HUES48 (cell line): ENCODE results near the gene LRRC14B.

ENCODE experiments used
- H3K27ac ChIP-seq: one replicate; pipeline ENCODE4 v1.7.0; 2013; ENCODE audit warnings: low read depth, low read length, inconsistent platforms
- H3K27me3 ChIP-seq: 2 replicates; pipeline ENCODE4 v1.6.1; 2013; ENCODE audit warnings: mild to moderate bottlenecking, low read length; ENCODE audit not compliant: control insufficient read depth, insufficient read depth
- H3K36me3 ChIP-seq: 2 replicates; pipeline ENCODE4 v1.6.1; 2013; ENCODE audit warnings: low read length; ENCODE audit not compliant: control insufficient read depth, insufficient read depth
- H3K4me1 ChIP-seq: 2 replicates; pipeline ENCODE4 v1.6.1; 2013; ENCODE audit warnings: mild to moderate bottlenecking, low read length; ENCODE audit not compliant: control insufficient read depth, insufficient read depth
- H3K4me3 ChIP-seq: 2 replicates; pipeline ENCODE4 v1.5.1; 2013; ENCODE audit warnings: mild to moderate bottlenecking, low read depth, low read length
- H3K9ac ChIP-seq: 2 replicates; pipeline ENCODE4 v1.6.1; 2013; ENCODE audit warnings: mild to moderate bottlenecking, low read depth, low read length, moderate library complexity
- H3K9me3 ChIP-seq: 2 replicates; pipeline ENCODE4 v1.6.1; 2013; ENCODE audit warnings: low read length; ENCODE audit not compliant: control insufficient read depth, insufficient read depth

The LRRC14B gene

DNA sequence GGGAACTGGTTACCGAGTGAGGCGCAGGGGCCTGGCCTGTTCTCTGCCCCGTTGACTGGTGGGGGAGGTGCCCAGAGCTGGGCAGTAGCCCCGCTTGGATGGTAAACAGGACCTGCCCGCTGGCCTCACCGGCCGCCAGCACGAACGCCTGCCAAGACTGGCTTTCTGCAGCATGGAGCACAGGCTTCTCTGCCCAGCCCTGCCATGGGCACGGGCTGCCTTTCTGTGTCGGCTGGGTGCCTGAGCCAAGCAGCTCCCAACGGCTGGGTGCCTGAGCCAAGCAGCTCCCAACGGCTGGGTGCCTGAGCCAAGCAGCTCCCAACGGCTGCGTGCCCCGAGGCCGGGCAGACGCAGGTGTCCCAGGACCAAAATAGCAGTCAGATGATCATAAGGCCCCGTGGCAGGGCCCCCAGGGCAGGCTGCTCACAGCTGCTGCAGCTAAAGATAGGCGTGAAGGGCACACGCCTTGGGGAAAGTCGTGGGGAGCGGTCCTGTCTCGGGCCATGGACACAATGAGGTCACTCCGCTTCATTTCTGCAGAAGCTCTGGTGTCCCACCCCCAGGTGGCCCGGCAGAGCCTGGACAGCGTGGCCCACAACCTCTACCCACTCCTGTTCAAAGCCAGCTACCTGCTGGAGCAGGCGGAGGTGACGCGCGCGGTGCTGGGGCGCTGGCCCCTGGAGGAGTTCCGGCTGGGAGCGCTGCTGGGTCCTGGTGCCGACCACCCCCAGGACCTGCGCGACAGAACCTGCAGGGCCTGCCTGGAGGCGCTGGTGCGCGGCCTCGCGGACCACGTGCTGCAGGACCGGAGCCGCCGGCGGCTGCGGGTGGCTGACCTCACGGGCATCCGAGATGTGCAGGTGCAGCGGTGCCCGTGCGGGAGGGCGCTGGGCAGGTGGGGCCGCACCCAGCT, at the start of gene LRRC14B:
LRRC14B (plus strand) TSS at position 460 of the 913 bp plus-strand sequence; CDS start at position 504, 44 bp downstream.
- no peaks in the 10 kb centered on the region for H3K36me3 ChIP-seq
- H3K9me3 ChIP-seq: no peaks in the 10 kb centered on the region
- peaks cover 9% of the 10 kb centered on the region; the same call in 1 of the 2 replicates for H3K4me1 ChIP-seq
- H3K27ac ChIP-seq: no peak within 1 kb of the TSS
- H3K4me3 ChIP-seq: no peak within 1 kb of the TSS
- no peak within 1 kb of the TSS for H3K9ac ChIP-seq
- no peaks in the 10 kb centered on the region for H3K27me3 ChIP-seq

DNA sequence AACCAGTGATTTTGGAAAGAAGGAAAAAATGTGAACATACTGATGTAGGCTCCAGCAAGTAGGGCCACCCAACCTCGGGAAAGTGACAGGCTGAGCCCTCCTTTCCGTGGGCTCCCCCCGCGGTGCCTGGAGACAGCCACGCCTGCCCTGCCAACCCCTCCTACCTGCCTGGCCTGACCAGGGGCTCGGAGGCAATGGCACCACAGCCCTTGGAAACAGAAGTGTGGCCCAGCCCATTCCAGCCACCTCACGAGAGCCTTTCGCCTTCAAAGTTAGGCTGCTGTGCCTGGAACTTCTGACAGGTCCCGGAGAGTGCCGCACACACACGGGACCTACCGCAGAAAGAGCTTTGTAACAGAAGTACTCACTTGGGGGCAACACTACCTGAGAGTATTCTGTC, 49.5 kb upstream of the LRRC14B start:
- Histone ChIP-seq H3K36me3 (peaks cover 55% of the 10 kb centered on the region), H3K4me3 (no peak overlapping the region), H3K9me3 (peaks cover 3% of the 10 kb centered on the region; the same call in 1 of the 2 replicates), H3K27me3 (no peaks in the 10 kb centered on the region), H3K27ac (no peak overlapping the region), H3K9ac (no peak overlapping the region), H3K4me1 (peaks cover 12% of the 10 kb centered on the region)

DNA sequence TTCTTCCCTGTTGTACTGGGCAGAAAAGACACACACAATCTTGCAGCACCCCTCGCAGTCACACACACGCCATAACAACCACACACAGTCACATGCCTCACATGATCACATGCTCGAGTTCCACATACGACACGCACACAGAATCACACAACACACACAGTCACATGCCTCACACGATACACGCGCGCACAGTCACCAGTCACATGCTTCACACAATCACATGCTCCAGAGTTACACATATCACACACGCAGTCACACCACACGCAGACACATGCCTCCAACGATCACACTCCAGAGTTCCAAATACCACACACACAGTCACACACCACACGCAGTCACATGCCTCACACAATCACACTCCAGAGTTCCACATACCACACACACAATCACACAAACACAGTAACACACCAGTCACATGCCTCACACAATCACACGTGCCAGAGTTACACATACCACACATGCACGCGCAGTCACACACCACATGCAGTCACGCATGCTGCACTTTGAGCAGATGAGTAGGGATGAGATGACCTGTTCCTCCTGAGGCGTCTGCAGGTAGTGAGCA, 49.0 kb upstream of the LRRC14B start:
- peaks cover 12% of the 10 kb centered on the region for H3K4me1 ChIP-seq
- H3K9me3 ChIP-seq: peaks cover 8% of the 10 kb centered on the region
- H3K4me3 ChIP-seq: no peak overlapping the region
- H3K27me3 ChIP-seq: no peaks in the 10 kb centered on the region
- no peak overlapping the region for H3K9ac ChIP-seq
- no peak overlapping the region for H3K27ac ChIP-seq
- H3K36me3 ChIP-seq: peaks cover 60% of the 10 kb centered on the region

DNA sequence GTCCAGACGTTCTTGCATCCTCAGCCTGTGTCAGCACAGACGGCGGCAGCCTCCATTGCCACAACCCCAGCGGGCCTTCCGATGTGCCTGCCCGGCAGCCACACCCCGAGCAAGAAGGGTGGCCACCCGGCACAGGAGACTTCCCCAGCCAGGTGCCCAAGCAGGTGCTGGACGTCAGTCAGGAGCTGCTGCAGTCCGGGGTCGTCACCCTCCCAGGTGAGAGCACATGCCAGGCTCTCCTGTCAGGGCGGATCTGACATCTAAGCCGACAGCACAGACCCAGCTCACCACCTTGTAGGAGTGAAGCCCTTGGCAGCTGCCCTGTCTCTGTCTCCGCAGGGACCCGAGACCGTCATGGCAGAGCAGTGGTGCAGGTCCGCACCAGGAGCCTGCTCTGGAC, 48.3 kb upstream of the LRRC14B start:
- Histone ChIP-seq H3K27me3 (no peaks in the 10 kb centered on the region), H3K4me3 (no peak overlapping the region), H3K4me1 (peaks cover 10% of the 10 kb centered on the region), H3K9me3 (peaks cover 15% of the 10 kb centered on the region), H3K9ac (no peak overlapping the region), H3K36me3 (peaks cover 67% of the 10 kb centered on the region), H3K27ac (no peak overlapping the region)

DNA sequence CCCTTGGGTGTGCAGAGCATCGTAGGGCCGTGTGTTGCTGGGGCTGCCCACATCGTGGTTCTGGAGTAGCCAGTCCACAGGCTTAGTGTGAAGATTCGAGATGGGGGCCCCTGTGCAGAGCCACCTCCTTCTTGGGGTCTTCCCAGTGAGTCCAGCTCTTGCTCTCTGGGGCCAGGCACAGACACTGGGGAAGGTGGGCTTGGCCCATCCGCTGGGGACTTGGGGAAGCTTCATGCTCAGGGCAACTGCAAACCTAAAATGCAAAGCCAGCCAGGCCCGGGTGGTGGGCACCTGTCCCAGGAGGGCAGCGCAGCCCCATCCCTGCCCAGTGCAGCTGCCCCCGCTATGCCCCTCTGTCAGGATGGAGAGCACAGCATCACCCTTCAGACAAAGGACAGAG, 46.4 kb upstream of the LRRC14B start:
- H3K4me3 ChIP-seq: no peak overlapping the region
- no peak overlapping the region for H3K27ac ChIP-seq
- peaks cover 74% of the 10 kb centered on the region for H3K36me3 ChIP-seq
- H3K9me3 ChIP-seq: peaks cover 15% of the 10 kb centered on the region
- no peaks in the 10 kb centered on the region for H3K4me1 ChIP-seq
- H3K9ac ChIP-seq: no peak overlapping the region
- H3K27me3 ChIP-seq: no peaks in the 10 kb centered on the region

DNA sequence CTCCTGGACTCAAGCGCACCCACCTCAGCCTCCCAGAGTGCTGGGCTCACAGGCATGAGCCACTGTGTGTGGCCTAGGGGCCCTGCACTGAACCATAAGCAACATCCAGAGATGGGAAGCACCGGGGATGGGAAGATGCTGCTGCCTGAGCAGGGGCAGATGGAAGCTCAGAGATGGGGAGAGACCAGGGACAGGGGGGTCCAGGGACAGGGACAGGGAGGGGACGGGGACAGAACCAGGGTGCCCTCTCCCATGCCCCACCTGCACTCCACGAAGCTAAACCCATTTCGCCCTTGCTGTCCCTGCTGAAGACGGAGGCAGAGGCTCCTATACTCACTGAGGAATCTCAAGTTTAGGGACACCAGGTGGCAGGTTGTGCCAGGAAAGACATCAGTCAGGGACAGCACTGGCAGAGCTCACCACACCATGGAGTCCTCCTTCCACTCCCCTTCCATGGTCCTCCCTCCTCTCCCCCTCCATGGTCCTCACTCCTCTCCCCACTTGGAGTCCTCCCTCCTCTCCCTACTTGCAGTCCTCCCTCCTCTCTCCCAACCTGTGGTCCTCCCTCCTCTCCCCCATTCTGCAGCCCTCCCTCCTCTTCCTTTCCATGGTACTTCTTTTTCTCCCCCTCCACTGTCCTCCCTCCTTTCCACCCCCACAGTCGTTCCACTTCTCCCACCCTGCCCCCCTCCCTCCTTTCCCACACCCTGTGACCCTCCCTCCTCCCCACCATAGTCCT, 45.5 kb upstream of the LRRC14B start:
- no peak overlapping the region for H3K9ac ChIP-seq

DNA sequence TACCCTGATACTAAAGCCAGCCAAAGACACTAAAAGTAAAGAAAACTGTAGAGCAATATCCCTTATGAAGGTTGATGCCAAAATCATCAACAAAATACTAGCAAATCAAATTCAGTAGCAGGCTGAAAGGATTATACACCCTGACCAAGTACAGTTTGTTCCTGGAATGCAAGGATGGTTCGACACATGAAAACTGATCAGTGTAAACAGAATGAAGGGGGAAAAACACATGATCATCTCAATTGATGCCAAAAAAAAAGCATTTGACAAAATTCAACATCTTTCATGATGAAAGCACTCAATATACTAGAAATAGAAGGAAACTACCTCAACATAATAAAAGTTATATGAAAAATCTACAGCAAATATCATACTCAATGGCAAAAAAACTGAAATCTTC, 43.5 kb upstream of the LRRC14B start:
- H3K36me3 ChIP-seq: peaks cover 76% of the 10 kb centered on the region
- H3K4me3 ChIP-seq: no peak overlapping the region
- H3K9me3 ChIP-seq: peaks cover 15% of the 10 kb centered on the region
- H3K9ac ChIP-seq: no peak overlapping the region
- H3K27me3 ChIP-seq: no peaks in the 10 kb centered on the region
- H3K4me1 ChIP-seq: no peaks in the 10 kb centered on the region
- H3K27ac ChIP-seq: no peak overlapping the region

More for the DNA sequence above, 45.5 kb upstream of the LRRC14B start:
- H3K36me3 ChIP-seq: peaks cover 77% of the 10 kb centered on the region
- H3K9me3 ChIP-seq: peaks cover 15% of the 10 kb centered on the region
- H3K27ac ChIP-seq: no peak overlapping the region
- no peak overlapping the region for H3K4me3 ChIP-seq
- H3K4me1 ChIP-seq: no peaks in the 10 kb centered on the region
- no peaks in the 10 kb centered on the region for H3K27me3 ChIP-seq

DNA sequence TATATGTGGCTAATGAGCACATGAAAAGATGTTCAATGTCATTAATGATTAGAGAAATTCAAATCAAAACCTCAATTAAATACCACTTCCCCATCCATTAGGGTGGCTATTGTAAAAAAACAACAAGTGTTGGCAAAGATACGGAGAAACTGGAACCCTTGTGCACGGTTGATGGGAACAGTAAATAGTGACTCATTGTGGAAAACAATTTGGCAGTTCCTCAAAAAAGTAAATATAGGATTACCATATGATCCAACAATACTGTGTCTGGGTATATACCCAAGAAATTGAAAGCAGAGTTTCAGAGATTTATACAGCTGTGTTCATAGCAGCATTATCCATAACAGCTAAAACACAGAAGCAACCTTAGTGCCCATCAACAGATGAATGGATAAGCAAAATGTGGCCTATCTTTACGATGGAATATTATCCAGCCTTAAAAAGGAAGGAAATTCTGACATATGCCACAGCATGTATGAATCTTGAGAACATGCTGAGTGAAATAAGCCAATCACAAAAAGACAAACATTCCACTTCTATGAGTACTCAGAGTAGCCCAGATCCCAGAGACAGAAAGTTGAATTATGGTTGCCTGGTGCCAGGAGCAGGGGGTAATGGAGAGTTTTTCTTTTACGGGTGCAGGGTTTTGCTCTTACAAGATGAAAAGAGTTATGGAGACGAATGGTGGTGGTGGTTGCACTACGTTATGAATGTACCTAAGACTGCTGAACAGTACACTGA, 41.4 kb upstream of the LRRC14B start:
- no peaks in the 10 kb centered on the region for H3K27me3 ChIP-seq
- no peaks in the 10 kb centered on the region for H3K4me1 ChIP-seq
- no peak overlapping the region for H3K4me3 ChIP-seq
- no peak overlapping the region for H3K9ac ChIP-seq
- H3K27ac ChIP-seq: no peak overlapping the region
- H3K9me3 ChIP-seq: peaks cover 15% of the 10 kb centered on the region
- peaks cover 73% of the 10 kb centered on the region for H3K36me3 ChIP-seq

DNA sequence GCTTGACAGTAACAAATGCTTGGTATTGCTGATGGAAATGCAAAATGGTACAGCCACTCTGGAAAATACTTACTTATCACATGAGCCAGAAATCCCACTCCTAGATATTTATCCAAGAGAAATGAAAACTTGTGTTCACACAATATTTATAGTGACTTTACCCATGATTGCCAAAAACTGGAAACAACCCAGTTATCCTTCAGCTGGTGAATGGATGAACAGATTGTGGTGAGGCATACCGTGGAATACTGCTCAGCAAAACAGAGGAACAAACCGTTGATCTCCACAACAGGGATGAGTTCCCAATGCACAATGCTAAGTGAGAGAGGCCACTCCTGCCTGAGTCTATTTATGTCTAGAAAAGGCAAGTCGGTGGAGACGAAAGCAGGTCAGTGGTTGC, 40.5 kb upstream of the LRRC14B start:
- no peak overlapping the region for H3K4me3 ChIP-seq
- H3K4me1 ChIP-seq: no peaks in the 10 kb centered on the region
- peaks cover 15% of the 10 kb centered on the region for H3K9me3 ChIP-seq
- no peaks in the 10 kb centered on the region for H3K27me3 ChIP-seq
- peaks cover 73% of the 10 kb centered on the region for H3K36me3 ChIP-seq
- no peak overlapping the region for H3K9ac ChIP-seq
- H3K27ac ChIP-seq: no peak overlapping the region

DNA sequence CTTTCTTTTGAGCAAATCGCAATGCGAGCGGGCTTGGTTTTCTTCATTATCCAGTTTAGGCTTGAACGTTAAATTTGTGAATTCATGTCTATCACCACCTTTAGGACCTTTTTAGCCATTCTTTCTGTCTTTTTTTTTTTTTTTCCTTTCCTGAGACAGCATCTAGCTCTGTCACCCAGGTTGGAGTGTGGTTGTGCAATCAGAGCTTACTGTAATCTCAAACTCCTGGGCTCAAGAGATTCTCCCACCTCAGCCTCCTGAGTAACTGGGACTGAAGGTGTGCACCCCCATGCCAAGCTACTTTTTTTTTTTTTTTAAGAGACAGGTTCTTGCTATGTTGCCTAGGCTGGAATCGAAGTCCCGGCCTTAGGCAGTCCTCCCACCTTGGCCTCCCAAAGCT, 39.2 kb upstream of the LRRC14B start:
- H3K27ac ChIP-seq: no peak overlapping the region

More for the DNA sequence above, 39.2 kb upstream of the LRRC14B start:
- H3K4me1 ChIP-seq: no peaks in the 10 kb centered on the region
- H3K36me3 ChIP-seq: peaks cover 80% of the 10 kb centered on the region
- no peak overlapping the region for H3K9ac ChIP-seq
- peaks cover 9% of the 10 kb centered on the region for H3K9me3 ChIP-seq
- H3K4me3 ChIP-seq: no peak overlapping the region
- no peaks in the 10 kb centered on the region for H3K27me3 ChIP-seq
